ENCODE data around the gene RPIA.

- TF ChIP-seq, protein P1, sequence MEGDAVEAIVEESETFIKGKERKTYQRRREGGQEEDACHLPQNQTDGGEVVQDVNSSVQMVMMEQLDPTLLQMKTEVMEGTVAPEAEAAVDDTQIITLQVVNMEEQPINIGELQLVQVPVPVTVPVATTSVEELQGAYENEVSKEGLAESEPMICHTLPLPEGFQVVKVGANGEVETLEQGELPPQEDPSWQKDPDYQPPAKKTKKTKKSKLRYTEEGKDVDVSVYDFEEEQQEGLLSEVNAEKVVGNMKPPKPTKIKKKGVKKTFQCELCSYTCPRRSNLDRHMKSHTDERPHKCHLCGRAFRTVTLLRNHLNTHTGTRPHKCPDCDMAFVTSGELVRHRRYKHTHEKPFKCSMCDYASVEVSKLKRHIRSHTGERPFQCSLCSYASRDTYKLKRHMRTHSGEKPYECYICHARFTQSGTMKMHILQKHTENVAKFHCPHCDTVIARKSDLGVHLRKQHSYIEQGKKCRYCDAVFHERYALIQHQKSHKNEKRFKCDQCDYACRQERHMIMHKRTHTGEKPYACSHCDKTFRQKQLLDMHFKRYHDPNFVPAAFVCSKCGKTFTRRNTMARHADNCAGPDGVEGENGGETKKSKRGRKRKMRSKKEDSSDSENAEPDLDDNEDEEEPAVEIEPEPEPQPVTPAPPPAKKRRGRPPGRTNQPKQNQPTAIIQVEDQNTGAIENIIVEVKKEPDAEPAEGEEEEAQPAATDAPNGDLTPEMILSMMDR (conservative IDR thresholded peaks at IDR 0.05; ENCODE audit: low read depth, low read length), result no peak
- no peak for TF ChIP-seq EZH2 (IDR thresholded peaks at IDR 0.05; ENCODE audit: low read length, unreplicated experiment)
These were observed 33.1 kb upstream of the RPIA start for GRCh38 chr2:88658326-88658725.

All from PC-3 (cell line).